HEK293 (cell line): ENCODE measurements around the gene ULBP2.
"Not testable (repeated sequence)": the region's sequence is repeated elsewhere in the genome, so short reads cannot be mapped to it uniquely, and the experiment has no call there.

ENCODE experiments used
- CTCF ChIA-PET: fragments of 350-600 bp; formaldehyde crosslinking; extraction: SDS; loops from one replicate; lab custom pipeline; 2021; ENCODE audit warnings: antibody characterized with exemption; lab: Yijun Ruan, JAX
- POLR2A ChIA-PET: fragments of 300-600 bp; formaldehyde crosslinking; extraction: SDS; loops from one replicate; lab custom pipeline; 2020; ENCODE audit warnings: antibody characterized with exemption, inconsistent platforms; lab: Yijun Ruan, JAX
- H3K27ac ChIP-seq: fragments of 200-500 bp; sonication (Bioruptor generic); 2 replicates; pipeline ENCODE4 v1.5.1; 2014; ENCODE audit warnings: low read depth, low read length, control low read depth, inconsistent platforms; ENCODE audit errors: extremely low read depth
- H3K36me3 ChIP-seq, 2 experiments: fragments of 200-500 bp in 1 of 2; sonication (Bioruptor generic) in 1 of 2; 1 replicate in 1 of 2; 2 replicates in 1 of 2; pipeline ENCODE4 v1.5.1; 2014 to 2017; ENCODE audit warnings: inconsistent platforms in 2 of 2, low read length in 2 of 2; ENCODE audit not compliant: control insufficient read depth in 2 of 2, insufficient read depth in 1 of 2
- H3K4me1 ChIP-seq: fragments of 200-500 bp; sonication (Bioruptor generic); 2 replicates; pipeline ENCODE4 v1.5.1; 2014; ENCODE audit warnings: mild to moderate bottlenecking, low read length, inconsistent platforms; ENCODE audit not compliant: control insufficient read depth, insufficient read depth
- H3K4me3 ChIP-seq: 2 replicates; pipeline ENCODE4 v1.5.1; 2011; ENCODE audit warnings: low read depth, mild to moderate bottlenecking, control low read depth, low read length, moderate library complexity
- H3K9me3 ChIP-seq: fragments of 200-500 bp; sonication (Bioruptor generic); 2 replicates; pipeline ENCODE4 v1.5.1; 2014; ENCODE audit warnings: low read depth, low read length, inconsistent platforms; ENCODE audit not compliant: control insufficient read depth, insufficient read depth
- BCL11A ChIP-seq: fragments of 450-650 bp; formaldehyde crosslinking; IDR thresholded peaks from 2 replicates; pipeline ENCODE4 v1.5.1; 2016; ENCODE audit warnings: low read depth, missing biosample characterization, missing genetic modification characterization
- KLF1 ChIP-seq: fragments of 450-650 bp; formaldehyde crosslinking; IDR thresholded peaks from 2 replicates; pipeline ENCODE4 v1.5.1; 2016; ENCODE audit warnings: missing biosample characterization, missing genetic modification characterization
- KLF17 ChIP-seq: fragments of 450-650 bp; formaldehyde crosslinking; IDR thresholded peaks from 2 replicates; pipeline ENCODE4 v1.5.1; 2016; ENCODE audit warnings: missing biosample characterization, missing genetic modification characterization
- KLF9 ChIP-seq: fragments of 450-650 bp; formaldehyde crosslinking; IDR thresholded peaks from 2 replicates; pipeline ENCODE4 v1.5.1; 2016; ENCODE audit warnings: missing biosample characterization, missing genetic modification characterization, low read depth
- MZF1 ChIP-seq: fragments of 450-650 bp; formaldehyde crosslinking; IDR thresholded peaks from 2 replicates; pipeline ENCODE4 v1.5.1; 2017; ENCODE audit warnings: missing biosample characterization, missing genetic modification characterization, borderline replicate concordance
- PRDM10 ChIP-seq: fragments of 450-650 bp; formaldehyde crosslinking; IDR thresholded peaks from 2 replicates; pipeline ENCODE4 v1.5.1; 2016; ENCODE audit warnings: missing biosample characterization, missing genetic modification characterization
- ZBTB21 ChIP-seq: fragments of 450-650 bp; formaldehyde crosslinking; IDR thresholded peaks from 2 replicates; pipeline ENCODE4 v1.5.1; 2017; ENCODE audit warnings: missing biosample characterization, missing genetic modification characterization
- ZBTB48 ChIP-seq: fragments of 450-650 bp; formaldehyde crosslinking; IDR thresholded peaks from 2 replicates; pipeline ENCODE4 v1.5.1; 2016; ENCODE audit warnings: missing biosample characterization, missing genetic modification characterization
- ZBTB8A ChIP-seq: fragments of 450-650 bp; formaldehyde crosslinking; IDR thresholded peaks from 2 replicates; pipeline ENCODE4 v1.5.1; 2016; ENCODE audit warnings: missing biosample characterization, missing genetic modification characterization
- ZNF138 ChIP-seq: fragments of 450-650 bp; formaldehyde crosslinking; IDR thresholded peaks from 2 replicates; pipeline ENCODE4 v1.5.1; 2016; ENCODE audit warnings: missing biosample characterization, missing genetic modification characterization, borderline replicate concordance
- ZNF2 ChIP-seq: fragments of 450-650 bp; formaldehyde crosslinking; IDR thresholded peaks from 2 replicates; pipeline ENCODE4 v1.5.1; 2016; ENCODE audit warnings: missing biosample characterization, missing genetic modification characterization
- ZNF223 ChIP-seq: fragments of 450-650 bp; formaldehyde crosslinking; IDR thresholded peaks from 2 replicates; pipeline ENCODE4 v1.5.1; 2016; ENCODE audit warnings: missing biosample characterization, missing genetic modification characterization
- ZNF341 ChIP-seq: fragments of 450-650 bp; formaldehyde crosslinking; IDR thresholded peaks from 2 replicates; pipeline ENCODE4; 2016; ENCODE audit warnings: low read depth, missing biosample characterization, missing genetic modification characterization
- ZNF449 ChIP-seq: fragments of 450-650 bp; formaldehyde crosslinking; IDR thresholded peaks from 2 replicates; pipeline ENCODE4 v1.5.1; 2017; ENCODE audit warnings: missing biosample characterization, mild to moderate bottlenecking, missing genetic modification characterization, moderate library complexity
- ZNF510 ChIP-seq: fragments of 450-650 bp; formaldehyde crosslinking; IDR thresholded peaks from 2 replicates; pipeline ENCODE4 v1.5.1; 2018; ENCODE audit warnings: mild to moderate bottlenecking, missing genetic modification characterization, missing biosample characterization; ENCODE audit not compliant: insufficient replicate concordance
- ZNF521 ChIP-seq: fragments of 450-650 bp; formaldehyde crosslinking; IDR thresholded peaks from 2 replicates; pipeline ENCODE4 v1.5.1; 2017; ENCODE audit warnings: missing biosample characterization, mild to moderate bottlenecking, missing genetic modification characterization
- ZNF530 ChIP-seq: fragments of 450-650 bp; formaldehyde crosslinking; IDR thresholded peaks from 2 replicates; pipeline ENCODE4 v1.5.1; 2016; ENCODE audit warnings: low read depth, missing biosample characterization, missing genetic modification characterization
- ZNF629 ChIP-seq: fragments of 450-650 bp; formaldehyde crosslinking; IDR thresholded peaks from 2 replicates; pipeline ENCODE4 v1.5.1; 2017; ENCODE audit warnings: missing biosample characterization, missing genetic modification characterization
- ZNF639 ChIP-seq: fragments of 450-650 bp; formaldehyde crosslinking; IDR thresholded peaks from 2 replicates; pipeline ENCODE4 v1.5.1; 2016; ENCODE audit warnings: missing biosample characterization, missing genetic modification characterization
- ZNF701 ChIP-seq: fragments of 450-650 bp; formaldehyde crosslinking; IDR thresholded peaks from 2 replicates; pipeline ENCODE4 v1.5.1; 2016; ENCODE audit warnings: missing biosample characterization, missing genetic modification characterization
- ZNF747 ChIP-seq: fragments of 450-650 bp; formaldehyde crosslinking; IDR thresholded peaks from 2 replicates; pipeline ENCODE4 v1.5.1; 2016; ENCODE audit warnings: missing biosample characterization, missing genetic modification characterization
- ZNF837 ChIP-seq: fragments of 450-650 bp; formaldehyde crosslinking; IDR thresholded peaks from 2 replicates; pipeline ENCODE4 v1.5.1; 2016; ENCODE audit warnings: missing biosample characterization, missing genetic modification characterization

Gene ULBP2

GRCh38 chr6:149921361-149921760 lies 20.5 kb upstream of the ULBP2 start:
- ChIA-PET CTCF (interaction anchor here (0.6 to 1.2 kb wide), 3 partner anchors 81 to 86 kb away, joined by 3 to 8 read pairs (median 4); no protein-coding TSS in a partner anchor), POLR2A (no interaction called here)
- Histone ChIP-seq H3K36me3 (no peaks in the 10 kb centered on the region), H3K4me3 (no peak overlapping the region)
- TF ChIP-seq BCL11A (no peak), ZNF510 (tag by site-specific recombination) (no peak), ZNF223 (tag by site-specific recombination) (no peak), ZNF341 (tag by site-specific recombination) (no peak), ZNF701 (tag by site-specific recombination) (no peak), ZNF747 (tag by site-specific recombination) (no peak), ZNF837 (tag by site-specific recombination) (no peak), ZNF639 (tag by site-specific recombination) (no peak), ZNF530 (no peak), ZNF521 (tag by site-specific recombination) (no peak), ZNF138 (tag by site-specific recombination) (no peak), MZF1 (tag by site-specific recombination) (no peak), KLF1 (tag by site-specific recombination) (no peak)
- TF ChIP-seq, all 188 proteins: peak for 0
- Histone ChIP-seq H3K9me3 (no peaks in the 10 kb centered on the region), H3K4me1 (no peaks in the 10 kb centered on the region), H3K27ac (no peak overlapping the region)

- H3K4me1 ChIP-seq, H3K27ac ChIP-seq, POLR2A ChIA-PET, H3K9me3 ChIP-seq, H3K36me3 ChIP-seq: not testable (repeated sequence)
- CTCF ChIA-PET, result interaction anchor here (0.6 to 1.2 kb wide), 6 partner anchors 56 to 893 kb away, joined by 3 to 8 read pairs (median 4); no protein-coding TSS in a partner anchor
- H3K4me3 ChIP-seq, result peak overlapping the region; percentile 61; the same call in 1 of the 2 replicates
These were observed 19.7 kb upstream of the ULBP2 start for GRCh38 chr6:149922091-149922490.

GRCh38 chr6:149922642-149923326 lies 19.0 kb upstream of the ULBP2 start, which contains the start of gene RAET1G:
Gene RAET1G, minus strand, starts transcription at chr6:149923121. Its CDS starts 111 bp downstream, at chr6:149923010.
- CTCF ChIA-PET, result interaction anchor here (0.7 to 1.2 kb wide), 5 partner anchors 57 to 894 kb away, joined by 3 to 8 read pairs (median 4); no protein-coding TSS in a partner anchor
- Histone ChIP-seq H3K36me3 (no peaks in the 10 kb centered on the region), H3K9me3 (no peaks in the 10 kb centered on the region), H3K4me3 (peak within 1 kb of the TSS; percentile 61), H3K4me1 (no peaks in the 10 kb centered on the region), H3K27ac (no peak within 1 kb of the TSS)
- POLR2A ChIA-PET, result interaction anchor here (0.6 kb wide), 1 partner anchor 26 kb away, joined by 3 read pairs; no protein-coding TSS in a partner anchor
- TF ChIP-seq ZNF629 (tag by site-specific recombination) (peak; percentile 84), PRDM10 (tag by site-specific recombination) (peak; percentile 84), ZBTB48 (tag by site-specific recombination) (peak; percentile 37; the same call in 1 of the 2 replicates), KLF17 (tag by site-specific recombination) (peak; percentile 35; the same call in 1 of the 2 replicates), ZNF2 (no peak), ZBTB21 (tag by site-specific recombination) (peak; percentile 44; the same call in 1 of the 2 replicates), KLF9 (tag by site-specific recombination) (peak; percentile 94), ZBTB8A (tag by site-specific recombination) (peak; percentile 60), MZF1 (tag by site-specific recombination) (no peak), ZNF449 (peak; percentile 39; the same call in 1 of the 2 replicates), ZNF341 (tag by site-specific recombination) (peak; percentile 78)
